Fibroblast of gingiva (primary cell): ENCODE measurements around the gene TNC.

Experiments used
- DNase-seq: peaks from one replicate; pipeline ENCODE4 v3.0.0-alpha.2; 2011; ENCODE audit warnings: low read depth

TNC gene

DNA sequence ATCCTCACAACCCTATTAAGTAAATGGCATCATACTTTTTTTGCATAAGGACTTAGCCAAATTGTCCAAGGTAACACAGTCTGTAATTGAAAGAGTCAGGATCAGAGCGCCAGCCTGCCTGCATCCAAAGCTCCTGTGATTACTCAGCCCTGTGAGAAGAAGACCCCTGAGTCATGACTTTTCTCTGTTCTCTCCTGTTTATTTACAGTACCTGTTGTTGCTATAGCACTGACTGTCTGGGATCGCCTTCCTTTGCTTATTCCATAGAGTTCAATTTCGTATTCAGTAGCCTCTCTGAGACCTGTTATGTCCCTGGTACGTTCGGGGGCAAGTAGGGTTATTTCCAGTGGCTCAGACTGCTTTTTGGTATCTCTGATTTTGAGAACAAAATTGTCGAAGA, 71.8 kb downstream of the TNC start:
- DNase-seq: no peak

DNA sequence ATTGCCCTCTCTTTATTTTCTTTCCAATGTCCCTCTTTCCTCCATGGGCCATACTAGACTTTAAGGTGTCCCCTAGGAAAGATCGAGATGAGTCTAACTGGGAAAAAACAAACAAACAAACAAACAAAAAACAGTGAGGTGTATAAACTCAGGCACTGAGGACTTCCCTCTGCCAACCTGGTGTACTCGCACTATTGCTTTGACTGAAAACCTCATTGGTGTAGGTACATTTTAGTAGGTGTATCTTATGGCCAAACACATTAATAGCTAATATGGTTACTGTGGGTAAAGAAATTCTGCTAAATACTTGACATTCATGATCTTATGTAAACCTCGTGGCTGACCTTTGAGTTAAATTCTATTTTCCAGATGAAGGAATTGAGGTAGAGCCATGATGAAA, 74.3 kb downstream of the TNC start:
- DNase-seq: no peak

DNA sequence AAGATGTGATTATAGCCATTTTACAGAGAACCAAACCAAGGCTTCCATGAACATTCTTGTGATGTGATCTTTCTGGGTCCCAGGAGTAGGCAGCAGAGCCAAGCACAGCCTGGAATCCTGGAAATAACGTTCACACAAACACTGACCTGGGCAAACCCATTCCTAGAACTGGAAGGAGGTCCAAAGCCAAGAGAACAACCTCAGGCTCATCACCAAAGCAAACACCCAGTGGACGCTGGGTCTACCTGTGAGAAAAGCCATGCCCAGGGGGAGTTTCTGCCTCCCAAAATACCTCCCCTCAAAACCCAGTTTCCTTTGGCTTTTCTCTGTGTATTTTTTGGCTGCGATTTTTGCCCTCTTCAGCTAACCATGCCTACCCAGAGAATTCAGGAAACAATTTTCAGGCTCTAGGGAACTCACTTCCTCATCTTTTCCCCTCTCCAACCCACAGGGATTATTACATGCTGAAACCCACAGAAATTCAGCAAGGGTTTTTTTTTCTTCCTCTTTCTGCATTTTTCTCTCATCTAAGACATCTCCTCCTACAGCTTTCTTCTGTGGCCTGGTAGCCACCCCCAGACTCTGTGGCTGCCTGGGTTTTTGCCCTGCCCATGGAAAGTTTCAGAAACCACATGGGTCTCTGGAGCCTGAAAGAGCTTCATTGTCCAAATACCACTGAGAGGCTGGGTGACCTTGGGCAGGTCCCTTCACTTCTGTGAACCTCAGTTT, 75.0 kb downstream of the TNC start:
- DNase-seq: peak; percentile 4

DNA sequence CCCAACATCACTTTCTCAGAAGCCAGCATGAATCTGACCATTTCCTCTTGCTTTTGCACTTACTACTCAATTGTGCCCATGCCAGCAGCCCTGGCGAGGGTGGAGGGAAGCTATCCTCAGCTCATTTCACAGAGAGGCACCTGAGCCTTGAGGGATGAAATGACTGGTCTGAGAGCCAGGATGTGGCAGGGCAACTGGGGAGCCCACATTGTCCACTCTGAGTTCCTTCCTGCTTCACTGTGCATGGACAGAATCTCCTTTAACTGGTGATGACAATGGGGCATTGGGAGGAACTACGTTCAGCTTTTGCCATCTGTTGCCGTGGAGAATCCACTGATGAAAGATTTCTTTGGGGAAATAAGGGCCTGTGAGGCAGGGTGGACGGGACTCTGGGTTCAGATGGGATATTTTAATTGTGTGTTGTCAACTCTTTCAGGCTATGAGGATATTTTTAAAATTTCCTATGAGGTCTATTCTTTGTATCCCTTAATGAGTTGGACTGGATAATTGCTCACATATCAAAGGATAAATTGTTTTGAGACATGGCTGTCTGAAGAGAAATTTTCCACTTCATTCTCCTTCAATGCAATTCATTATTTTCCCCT, 78.3 kb downstream of the TNC start:
- no peak for DNase-seq

DNA sequence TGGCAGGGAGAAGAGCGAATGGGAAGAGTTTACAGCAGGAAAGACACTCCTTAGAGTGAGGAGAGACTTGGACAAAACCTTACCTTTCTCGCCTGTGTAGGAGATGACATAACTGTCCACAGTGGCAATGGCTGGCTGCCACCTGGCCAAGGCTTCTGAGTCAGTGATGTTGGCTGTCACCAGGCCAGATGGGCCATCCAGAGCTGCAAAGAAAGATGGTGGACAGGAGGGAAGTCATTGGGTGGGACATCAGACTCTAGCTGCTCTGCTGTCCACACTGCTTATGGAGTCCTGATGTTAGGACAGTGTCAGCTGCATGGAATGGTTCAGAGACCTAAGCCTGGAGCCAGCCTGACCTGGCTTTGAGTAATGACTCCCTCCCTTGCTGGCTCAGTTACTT, 79.8 kb downstream of the TNC start:
- DNase-seq: no peak

DNA sequence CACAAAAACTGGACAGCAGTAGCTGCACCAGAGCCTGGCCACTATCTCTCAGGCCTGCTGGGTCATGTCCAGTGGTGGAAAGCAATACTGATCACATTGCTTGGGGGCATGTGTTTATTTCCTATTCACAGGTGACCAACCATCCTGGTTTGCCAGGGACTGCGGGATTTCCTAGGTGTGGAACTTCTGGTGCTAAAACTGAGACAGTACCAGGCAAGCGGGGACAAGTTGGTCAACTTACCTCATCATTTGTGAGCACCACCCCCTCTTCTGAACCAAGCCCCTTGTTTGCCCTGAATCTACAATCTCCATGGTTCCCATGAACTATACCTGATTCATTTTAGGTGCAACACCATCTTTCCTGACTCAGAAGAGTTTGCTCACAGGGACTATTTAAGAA, 81.3 kb downstream of the TNC start:
- DNase-seq: no peak

DNA sequence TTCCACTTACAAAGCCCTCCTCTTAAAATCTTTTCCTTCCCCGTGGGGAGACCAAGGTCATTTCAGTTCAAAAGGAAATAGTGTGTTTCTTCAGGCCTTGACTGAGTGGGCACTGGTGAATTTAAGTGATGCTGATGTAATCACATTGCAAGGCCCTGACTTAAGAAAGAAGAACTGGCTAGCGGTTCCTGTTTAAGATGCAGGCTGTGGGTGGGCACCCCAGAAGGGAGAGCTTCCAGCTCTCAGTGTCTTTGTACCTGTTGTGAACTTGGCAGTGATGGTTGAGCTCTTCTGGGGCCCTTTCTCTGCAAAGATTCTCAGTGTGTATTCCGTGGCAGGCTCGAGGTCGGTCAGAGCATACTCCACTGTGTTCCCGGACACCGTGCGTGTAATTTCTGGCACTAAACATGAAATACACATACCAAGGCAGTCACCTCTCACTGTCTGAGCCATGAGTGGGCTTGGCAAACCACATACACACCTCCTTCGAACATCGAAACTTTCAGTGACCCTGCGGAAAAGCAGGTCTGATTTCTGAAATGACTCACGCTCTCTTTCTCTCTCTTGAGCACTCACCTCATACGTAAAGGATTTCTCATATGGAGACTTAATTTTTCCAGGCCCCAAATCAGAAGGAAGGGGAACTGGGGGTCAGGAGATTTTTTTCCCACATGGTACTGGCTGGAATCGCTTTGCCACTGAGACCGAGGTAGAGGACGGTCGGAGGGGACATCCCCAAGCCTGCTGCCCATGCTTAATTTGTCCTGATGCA, 81.9 kb downstream of the TNC start:
- peak; percentile 72 for DNase-seq

DNA sequence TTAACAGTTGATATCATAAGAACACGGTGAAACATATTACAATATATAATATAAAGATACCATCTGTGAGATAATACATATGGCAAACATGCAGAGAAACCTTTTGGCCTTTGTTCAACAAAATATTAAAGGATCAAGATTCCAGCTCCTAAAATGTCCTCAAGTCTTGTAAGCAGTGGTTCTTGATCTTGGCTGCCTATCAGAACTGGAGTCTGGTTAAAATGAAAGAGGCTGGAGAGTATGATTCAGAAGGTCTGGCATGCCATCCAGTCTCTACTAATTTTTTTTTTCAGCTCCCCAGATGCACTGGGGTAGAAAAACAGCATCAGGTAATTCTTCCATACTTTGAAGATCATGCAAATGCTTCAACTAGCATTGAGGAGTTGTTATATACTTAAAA, 83.2 kb downstream of the TNC start:
- DNase-seq: peak; percentile 79

DNA sequence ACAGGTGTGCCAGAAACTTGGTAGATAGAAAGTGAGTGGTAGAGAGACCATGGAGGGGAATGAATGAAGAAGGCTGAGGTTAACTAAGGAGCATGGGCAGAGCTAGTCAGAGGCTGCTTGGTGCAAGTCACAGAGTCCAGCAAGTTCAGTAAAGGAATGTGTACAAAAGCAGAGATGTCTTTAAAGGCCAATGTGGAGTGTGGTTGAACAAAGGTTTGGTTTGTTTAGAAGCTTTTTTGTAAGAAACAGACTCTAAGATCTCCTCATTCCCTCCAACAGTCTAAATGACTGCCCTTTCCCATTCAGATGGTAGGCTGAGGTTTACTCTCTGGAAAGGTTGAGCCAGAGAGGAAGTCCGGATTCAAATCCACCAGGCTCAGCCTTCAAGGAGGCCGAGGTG, 84.2 kb downstream of the TNC start:
- DNase-seq: no peak

DNA sequence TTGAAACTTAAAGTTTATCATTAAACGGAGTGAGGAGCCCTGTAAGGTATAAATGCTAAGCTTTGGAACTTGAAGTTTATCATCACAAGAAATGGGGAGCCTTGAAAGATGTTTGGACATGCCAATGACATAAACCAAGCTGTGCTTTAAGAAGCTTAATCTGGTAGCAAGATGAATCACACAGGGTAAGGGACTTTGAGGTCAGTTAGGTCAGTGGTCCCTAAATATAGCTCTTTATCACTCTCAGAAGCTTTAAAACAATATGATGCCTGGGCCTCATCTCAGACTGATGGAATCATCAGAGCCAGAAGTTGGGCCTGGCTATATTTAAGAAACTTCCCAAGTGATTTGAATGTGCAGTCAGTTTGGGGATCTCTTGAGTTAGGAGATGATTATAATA, 85.7 kb downstream of the TNC start:
- no peak for DNase-seq

DNA sequence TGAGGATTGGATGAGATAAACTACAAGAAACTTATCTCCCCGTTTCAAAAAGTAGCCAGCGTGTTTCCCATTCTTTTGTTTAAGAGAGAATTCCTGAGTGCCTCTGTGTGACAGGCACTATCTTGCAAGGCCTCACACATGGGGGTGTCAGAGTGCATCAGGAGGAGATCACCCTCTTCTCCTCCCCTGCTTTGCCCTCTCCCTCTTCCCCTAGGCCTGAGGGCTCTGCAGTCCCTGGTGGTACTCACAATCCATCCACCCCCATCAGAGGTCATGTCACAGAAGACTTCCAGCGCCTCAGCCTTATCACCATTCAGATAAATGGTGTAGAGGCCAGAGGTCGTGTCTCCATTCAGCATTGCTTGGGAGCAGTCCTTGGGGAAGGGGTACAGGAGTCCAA, 88.0 kb downstream of the TNC start:
- DNase-seq: no peak

DNA sequence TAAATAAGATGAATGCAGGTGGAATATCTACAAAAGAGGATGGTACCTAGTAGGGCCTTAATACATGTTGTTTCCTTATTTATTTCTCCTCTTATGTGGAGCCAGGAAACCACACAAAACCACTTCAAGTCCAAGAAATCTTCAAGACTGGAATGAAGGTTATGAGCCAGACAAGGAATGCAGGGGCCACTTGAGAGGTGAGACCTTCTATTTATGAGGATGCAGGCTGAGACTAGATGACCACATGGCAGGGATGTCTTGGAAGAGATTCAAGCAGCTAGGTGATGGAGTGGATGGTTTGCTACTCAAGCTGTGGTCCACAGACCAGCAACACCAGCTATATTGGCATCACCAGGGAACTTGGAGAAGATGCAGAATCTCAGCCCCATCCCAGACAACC, 92.2 kb downstream of the TNC start:
- no peak for DNase-seq

DNA sequence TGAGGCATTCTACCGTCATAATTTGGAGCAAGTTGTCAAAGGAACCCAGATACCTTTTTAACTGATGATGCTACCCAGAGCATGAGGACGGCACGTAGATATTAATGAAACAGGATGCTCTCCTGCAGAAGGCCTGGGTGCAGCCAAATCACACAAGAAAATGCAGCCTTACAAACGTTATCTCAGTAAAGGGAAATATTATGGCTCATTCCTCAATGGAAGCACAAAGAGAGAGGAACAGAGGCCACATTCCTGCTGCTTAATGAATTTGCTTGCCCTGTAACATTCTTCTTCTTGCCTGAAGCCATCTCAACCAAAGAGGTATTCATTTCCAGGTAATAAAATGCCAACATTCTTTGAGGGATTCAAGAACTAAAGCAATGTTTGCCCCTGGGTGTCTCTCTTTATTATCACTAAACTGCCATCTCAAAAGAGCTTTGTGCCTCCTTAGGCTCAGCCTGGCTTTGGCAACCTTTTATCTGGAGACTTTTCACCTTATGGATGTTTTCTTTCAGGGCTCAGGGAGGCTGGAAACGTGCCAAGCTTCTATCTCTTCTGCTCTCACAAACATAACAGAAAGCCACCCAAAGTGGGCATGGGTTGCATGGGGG, 92.9 kb downstream of the TNC start:
- DNase-seq: no peak

DNA sequence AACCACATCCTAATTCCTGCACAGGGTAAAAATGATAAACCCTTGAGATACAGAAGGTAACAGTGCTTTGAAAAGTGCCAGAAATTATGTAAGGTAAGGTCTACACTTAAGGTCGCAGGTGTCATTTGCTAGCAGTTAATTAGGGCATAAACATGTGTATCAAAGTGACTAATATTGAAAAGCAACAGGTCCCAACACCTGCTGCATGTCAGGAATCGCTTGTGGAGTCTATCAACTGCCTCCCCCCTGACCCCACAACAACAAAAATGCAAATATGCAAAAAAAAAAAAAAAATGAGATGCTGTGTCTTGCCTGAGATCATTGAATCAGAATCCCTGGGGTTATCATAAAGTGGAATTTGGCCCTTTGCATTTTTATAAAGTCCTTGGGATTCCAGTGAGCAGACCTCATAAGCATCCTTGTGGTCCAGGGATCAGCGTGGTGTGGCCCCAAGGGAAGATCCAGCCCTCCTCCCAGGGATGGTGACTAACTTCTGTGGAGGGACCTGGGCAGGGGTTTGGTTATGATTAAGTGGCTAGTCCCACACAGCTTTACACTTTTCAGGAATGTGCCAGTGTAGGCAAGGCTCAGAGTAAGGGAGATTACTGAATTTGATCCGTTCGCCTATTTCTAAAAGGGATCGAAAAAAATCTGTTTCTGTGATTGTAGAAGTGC, 95.1 kb downstream of the TNC start:
- DNase-seq: no peak

DNA sequence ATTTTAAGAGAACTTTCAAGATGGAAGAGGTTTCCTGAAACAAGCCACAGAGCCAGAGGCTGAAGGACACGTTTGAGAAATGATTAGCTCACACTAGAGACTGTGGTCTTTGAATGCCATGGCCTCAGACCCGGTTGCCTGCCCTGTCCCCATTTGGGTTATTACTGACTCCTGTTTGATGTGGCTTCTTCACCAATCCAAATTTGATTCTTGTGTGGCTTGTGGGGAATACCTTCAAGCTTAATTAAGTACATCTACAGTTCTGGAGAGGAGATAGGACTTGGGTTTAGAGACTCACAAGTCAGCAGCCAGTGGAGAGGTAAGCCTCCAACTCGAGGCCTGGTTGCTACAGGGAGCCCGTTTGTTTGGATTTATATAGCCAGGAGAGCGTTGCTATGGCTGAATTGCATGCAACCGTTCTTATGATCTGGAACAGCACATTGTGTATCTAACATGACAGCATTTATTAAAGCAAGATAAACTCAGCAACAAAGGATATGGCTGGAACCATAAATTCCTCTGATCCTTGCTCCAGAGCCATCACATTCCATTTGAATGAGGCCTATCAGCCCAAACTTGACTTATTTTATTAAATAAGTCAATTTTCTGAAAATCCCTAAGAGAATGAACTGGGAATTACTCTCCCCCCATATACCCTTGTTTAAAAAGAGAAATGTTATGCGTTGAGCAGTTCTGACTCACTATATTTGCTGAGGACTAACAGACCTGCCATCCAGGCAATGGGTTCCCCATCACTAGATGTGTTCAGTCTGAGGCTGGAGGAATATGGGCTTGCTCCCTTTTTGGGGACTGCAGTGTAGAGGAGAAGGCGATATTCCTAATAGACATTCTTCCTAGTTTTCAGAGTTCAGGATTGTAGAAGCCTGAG, 99.2 kb downstream of the TNC start:
- peak; percentile 84 for DNase-seq

DNA sequence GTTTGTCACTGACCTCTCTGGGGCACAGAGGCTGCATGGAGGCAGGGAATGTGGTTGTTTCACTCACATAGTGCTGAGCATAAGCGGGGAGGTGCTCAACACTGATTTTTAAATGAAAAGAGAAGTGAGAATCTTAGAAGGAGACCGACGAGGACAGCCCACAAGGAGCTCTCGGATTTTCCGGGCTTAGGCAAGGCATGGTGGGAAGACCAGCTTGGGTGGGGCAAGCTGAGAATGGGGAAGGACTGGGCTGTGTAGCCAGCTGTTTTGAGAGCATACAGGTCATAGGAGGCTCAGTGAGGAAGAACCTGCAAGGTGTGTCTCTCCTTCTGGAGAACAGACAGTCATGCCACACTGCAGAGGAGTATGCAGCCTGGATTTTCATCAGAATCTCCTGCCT, 101.6 kb downstream of the TNC start:
- no peak for DNase-seq

DNA sequence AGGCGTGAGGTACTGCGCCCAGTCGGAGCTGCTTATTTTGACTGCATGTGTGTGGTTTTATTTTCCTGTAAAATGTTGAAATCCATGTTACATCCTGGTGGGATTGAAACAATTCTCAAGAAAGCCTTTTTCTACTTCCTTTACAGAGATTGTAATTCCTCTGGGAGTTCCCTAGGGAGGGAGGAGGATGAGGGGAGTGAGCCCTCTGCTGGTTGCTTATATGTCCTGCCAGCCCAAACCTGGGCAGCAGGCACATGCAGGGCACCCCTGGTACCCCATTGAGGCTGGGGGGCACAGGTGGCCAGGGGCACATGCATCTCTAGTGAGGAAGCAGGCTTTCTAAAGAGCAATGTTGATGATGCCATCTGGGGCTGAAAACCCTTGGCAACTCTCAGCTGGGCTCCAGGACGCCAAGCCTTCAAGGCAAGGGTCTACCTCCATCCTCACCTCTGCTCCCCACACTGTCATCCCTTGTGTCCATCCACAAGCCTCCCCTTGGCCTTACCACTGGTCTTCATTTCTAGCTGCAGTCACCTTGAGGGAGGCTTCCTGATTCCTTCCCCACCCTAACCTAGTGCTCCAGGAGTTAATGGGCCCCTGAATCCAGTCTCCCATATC, 102.8 kb downstream of the TNC start:
- DNase-seq: peak; percentile 51

DNA sequence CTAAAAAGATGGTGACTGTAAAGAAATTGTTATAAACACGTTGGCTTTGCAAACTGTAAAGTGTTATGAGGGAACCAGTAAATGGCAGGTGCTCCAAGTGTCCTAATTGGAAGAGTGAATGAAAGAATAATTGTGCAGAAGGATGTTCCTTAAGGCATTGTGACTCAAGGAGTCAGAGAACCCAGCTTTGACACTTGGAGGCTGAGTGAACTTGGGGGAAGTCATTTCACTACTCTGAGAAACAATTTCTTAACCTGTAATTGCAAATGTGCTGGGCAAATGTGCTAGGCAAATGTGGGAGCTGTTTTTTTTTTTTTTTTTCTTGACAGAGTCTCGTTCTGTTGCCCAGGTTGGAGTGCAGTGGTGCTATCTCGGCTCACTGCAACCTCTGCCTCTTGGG, 103.5 kb downstream of the TNC start:
- DNase-seq: no peak

DNA sequence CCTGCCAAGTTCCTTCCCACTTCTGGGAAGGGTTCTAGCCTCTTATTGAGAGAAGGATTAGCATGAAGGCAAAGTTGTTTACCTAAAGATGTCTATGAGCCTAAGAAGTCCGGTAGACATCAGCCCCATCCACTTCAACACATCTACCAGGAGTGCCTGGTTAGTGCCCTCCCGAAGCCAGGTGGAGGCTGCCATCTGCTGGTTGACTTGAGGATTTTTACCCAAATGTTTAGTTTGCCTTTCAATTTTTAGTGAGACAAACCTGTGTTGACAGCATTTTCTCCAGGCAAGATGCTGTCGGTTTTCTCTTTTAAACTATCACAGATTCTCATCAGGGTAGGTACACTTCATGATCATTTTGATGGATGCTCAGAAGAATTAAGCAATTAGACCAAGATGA, 104.0 kb downstream of the TNC start:
- DNase-seq: peak; percentile 66

DNA sequence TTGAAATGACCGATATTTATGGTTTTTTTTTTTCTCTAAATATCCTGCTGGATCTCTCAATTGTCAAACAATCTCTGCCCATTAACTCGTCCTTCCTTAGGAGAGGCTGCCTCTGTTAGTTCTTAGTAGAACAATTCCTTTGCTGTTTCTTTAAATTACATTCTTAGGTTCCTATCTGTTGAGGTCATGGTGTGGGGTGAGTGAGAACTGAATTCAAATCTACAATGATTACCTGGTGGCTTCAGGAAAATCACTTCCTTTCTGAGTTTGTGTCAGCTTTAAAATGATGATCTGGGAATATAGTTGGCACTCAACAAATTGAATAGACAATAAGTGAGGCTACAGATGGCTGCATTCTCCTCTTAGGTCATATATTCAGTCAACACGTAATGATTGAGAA, 105.5 kb downstream of the TNC start:
- DNase-seq: no peak

DNA sequence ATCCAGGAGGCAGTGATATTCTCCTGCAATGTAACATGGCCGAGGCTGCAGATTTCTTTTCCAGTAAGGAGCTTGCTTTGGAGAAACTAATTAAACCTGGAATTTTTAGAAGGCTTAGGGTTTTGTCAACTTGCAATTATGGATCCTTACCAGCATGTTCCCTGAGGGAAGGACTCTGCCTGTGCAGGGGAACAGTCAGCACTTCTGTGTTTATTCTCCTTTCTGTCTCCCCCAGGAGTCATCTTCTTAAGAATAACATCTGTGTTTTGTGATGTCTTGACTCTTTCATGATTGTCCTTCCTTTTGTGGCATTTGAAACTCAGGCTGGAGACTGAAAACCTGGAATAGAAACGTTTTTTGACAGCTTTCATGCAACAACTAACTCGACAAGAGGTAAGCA, 107.1 kb downstream of the TNC start:
- no peak for DNase-seq
